ENCODE data around the gene HOXB4. TPM values are rescaled to one million over a fixed set of nuclear protein-coding genes. Genes with fewer than 3 reads are reported as not detected.
A peak's percentile ranks its signal among the peaks of the same experiment; 100 is the strongest.

Gene HOXB4
- total and polyA plus RNA-seq, 4 donors: 1.4 to 6.7 (median 2.6) TPM

DNA sequence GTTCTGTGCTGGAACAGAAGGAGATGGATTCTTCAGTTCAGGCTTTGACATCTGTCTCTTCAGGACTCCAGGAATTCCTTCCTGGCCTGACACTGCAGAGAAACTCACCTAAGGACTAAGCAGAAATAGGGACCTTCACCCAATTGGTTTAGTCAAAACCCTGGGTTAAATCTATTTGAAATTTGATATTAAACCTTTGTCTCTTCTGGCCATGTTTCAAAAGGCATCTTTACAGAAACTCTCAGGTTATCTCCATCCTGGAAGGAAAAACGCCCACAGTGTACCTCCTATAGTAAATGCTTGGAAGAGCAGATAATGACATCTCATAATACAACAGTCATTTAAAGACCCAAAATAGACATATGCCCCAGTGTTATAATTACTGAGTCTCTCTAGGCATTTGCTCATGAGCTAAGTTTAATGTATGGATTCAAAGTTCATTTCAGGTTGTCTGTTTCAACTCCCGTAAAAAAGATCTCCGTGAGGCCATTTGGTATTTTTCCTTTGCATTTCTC lies 5.6 kb upstream of the HOXB4 start:
- H3K27me3 ChIP-seq (ENCODE audit: control insufficient read depth in 3 of 3, insufficient read depth in 3 of 3, low read length in 2 of 3): peaks cover 4 to 56% (median 11%) of the 10 kb centered on the region in 3 donors

DNA sequence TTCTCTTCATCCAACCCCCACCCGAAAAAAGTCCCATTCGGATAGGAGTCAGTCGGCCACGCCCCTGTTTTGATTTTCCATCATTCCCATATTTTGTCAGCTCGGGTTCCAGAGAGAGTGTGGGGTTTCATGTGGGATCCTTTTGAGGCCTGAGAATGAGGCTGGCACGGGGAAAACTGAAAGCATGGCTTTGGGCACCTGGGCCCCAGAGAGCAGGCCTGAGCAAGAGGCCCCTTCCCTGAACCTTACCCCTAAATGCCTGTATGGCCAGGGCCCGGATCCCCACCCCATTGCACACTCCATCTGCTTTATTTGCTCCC lies 4.6 kb upstream of the HOXB4 start:
- ATAC-seq (ENCODE audit: insufficient read depth, low FRiP score) (no peak), DNase-seq (no peak)
- H3K9ac ChIP-seq (ENCODE audit: insufficient read depth in 1 of 2, low read length in 2 of 2): peak overlapping the region in 1 of 2 donors; percentile 94
- no peaks in the 10 kb centered on the region for H3K36me3 ChIP-seq (ENCODE audit: control insufficient read depth in 4 of 4, insufficient read depth in 4 of 4, low read length in 4 of 4)
- H3K27me3 ChIP-seq (ENCODE audit: control insufficient read depth in 3 of 3, insufficient read depth in 3 of 3, low read length in 2 of 3): peaks cover 4 to 48% (median 11%) of the 10 kb centered on the region in 3 donors
- no peak overlapping the region for H3K4me3 ChIP-seq
- 23% methylated on average over 7 of the region's 7 CpGs for WGBS, 2 donors
- peaks cover 0 to 76% (median 7%) of the 10 kb centered on the region in 5 donors for H3K4me1 ChIP-seq (ENCODE audit: control insufficient read depth in 5 of 5, insufficient read depth in 5 of 5, low read length in 5 of 5)
- no peak for TF ChIP-seq CTCF (IDR thresholded peaks at IDR 0.05; ENCODE audit: control extremely low read depth, extremely low read depth)
- H3K9me3 ChIP-seq (ENCODE audit: control insufficient read depth in 4 of 4, insufficient read depth in 3 of 4, low read length in 3 of 4): peaks cover 0 to 2% (median 0%) of the 10 kb centered on the region in 4 donors
- peak overlapping the region in 1 of 2 donors; percentile 94 for H3K27ac ChIP-seq (ENCODE audit: low read depth in 1 of 2, low read length in 1 of 2)

More for the DNA sequence above, 5.6 kb upstream of the HOXB4 start:
- peak overlapping the region in 1 of 2 donors; percentile 24 for H3K9ac ChIP-seq (ENCODE audit: insufficient read depth in 1 of 2, low read length in 2 of 2)
- ATAC-seq (ENCODE audit: insufficient read depth, low FRiP score) (no peak), DNase-seq (no peak)
- no peak overlapping the region for H3K27ac ChIP-seq (ENCODE audit: low read depth in 1 of 2, low read length in 1 of 2)
- peaks cover 0 to 83% (median 7%) of the 10 kb centered on the region in 5 donors for H3K4me1 ChIP-seq (ENCODE audit: control insufficient read depth in 5 of 5, insufficient read depth in 5 of 5, low read length in 5 of 5)
- peaks cover 0 to 2% (median 0%) of the 10 kb centered on the region in 4 donors for H3K9me3 ChIP-seq (ENCODE audit: control insufficient read depth in 4 of 4, insufficient read depth in 3 of 4, low read length in 3 of 4)
- no peak for TF ChIP-seq CTCF (IDR thresholded peaks at IDR 0.05; ENCODE audit: control extremely low read depth, extremely low read depth)
- H3K4me3 ChIP-seq: no peak overlapping the region
- no peaks in the 10 kb centered on the region for H3K36me3 ChIP-seq (ENCODE audit: control insufficient read depth in 4 of 4, insufficient read depth in 4 of 4, low read length in 4 of 4)
- 65 to 86% methylated on average over 3 of the region's 3 CpGs for WGBS, 2 donors

DNA sequence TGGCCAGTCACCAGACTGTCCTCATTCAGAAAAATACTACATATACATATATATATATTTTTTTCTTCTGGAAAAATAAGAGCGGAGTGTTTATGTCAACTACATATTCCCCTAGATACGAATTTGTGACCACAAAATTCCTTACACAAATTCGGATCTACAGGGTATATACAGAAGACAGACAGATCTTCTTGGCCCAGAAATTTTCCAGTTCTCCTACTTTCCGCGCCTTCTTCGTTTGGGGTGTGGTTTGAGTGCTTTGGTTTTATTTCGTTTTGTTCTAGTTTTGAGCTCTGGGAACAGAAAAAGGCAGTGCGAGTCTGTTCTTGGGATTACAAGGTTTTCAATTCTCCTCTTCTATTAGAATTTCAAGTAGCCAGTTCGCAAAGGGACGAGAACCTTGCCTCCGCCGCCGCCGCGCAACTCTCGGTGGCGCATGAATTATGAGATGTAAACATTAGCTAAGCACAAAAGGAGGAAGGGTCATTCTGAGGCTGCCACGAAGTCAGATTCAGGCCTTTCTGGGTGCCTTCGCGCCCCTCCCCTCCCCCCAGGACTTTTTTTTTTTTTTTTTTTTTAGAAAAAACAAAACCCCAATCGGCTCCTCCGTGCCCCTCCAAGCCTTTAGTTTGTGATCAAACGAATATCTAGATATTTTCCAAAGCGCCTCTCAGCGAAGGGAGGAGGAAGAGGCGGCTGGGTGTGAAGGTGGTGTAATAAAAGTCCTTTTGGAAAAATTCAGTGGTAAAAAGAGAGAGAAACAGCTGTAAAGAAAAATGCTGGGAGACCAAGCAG lies 1.8 kb upstream of the HOXB4 start:
- Histone ChIP-seq H3K9ac (ENCODE audit: insufficient read depth in 1 of 2, low read length in 2 of 2) (peak overlapping the region; percentile 41 to 97), H3K4me1 (ENCODE audit: control insufficient read depth in 5 of 5, insufficient read depth in 5 of 5, low read length in 5 of 5) (peaks cover 0 to 74% (median 5%) of the 10 kb centered on the region in 5 donors), H3K9me3 (ENCODE audit: control insufficient read depth in 4 of 4, insufficient read depth in 3 of 4, low read length in 3 of 4) (peaks cover 0 to 2% (median 0%) of the 10 kb centered on the region in 4 donors), H3K27ac (ENCODE audit: low read depth in 1 of 2, low read length in 1 of 2) (peak overlapping the region in 1 of 2 donors; percentile 32), H3K4me3 (no peak overlapping the region), H3K36me3 (ENCODE audit: control insufficient read depth in 4 of 4, insufficient read depth in 4 of 4, low read length in 4 of 4) (peaks cover 0 to 13% (median 1%) of the 10 kb centered on the region in 4 donors), H3K27me3 (ENCODE audit: control insufficient read depth in 3 of 3, insufficient read depth in 3 of 3, low read length in 2 of 3) (peaks cover 4 to 49% (median 16%) of the 10 kb centered on the region in 3 donors)
- peak; percentile 86 to 93 (median 92) for DNase-seq
- no peak for TF ChIP-seq CTCF (IDR thresholded peaks at IDR 0.05; ENCODE audit: control extremely low read depth, extremely low read depth)
- 25% methylated on average over 24 to 26 of the region's 26 CpGs for WGBS, 2 donors
- no peak for ATAC-seq (ENCODE audit: insufficient read depth, low FRiP score)
